HUES48 (cell line): Measurements from ENCODE around the gene RERE.

Experiments
- H3K27ac ChIP-seq: one replicate; pipeline ENCODE4 v1.7.0; 2013; ENCODE audit warnings: low read depth, low read length, inconsistent platforms
- H3K27me3 ChIP-seq: 2 replicates; pipeline ENCODE4 v1.6.1; 2013; ENCODE audit warnings: mild to moderate bottlenecking, low read length; ENCODE audit not compliant: control insufficient read depth, insufficient read depth
- H3K36me3 ChIP-seq: 2 replicates; pipeline ENCODE4 v1.6.1; 2013; ENCODE audit warnings: low read length; ENCODE audit not compliant: control insufficient read depth, insufficient read depth
- H3K4me1 ChIP-seq: 2 replicates; pipeline ENCODE4 v1.6.1; 2013; ENCODE audit warnings: mild to moderate bottlenecking, low read length; ENCODE audit not compliant: control insufficient read depth, insufficient read depth
- H3K4me3 ChIP-seq: 2 replicates; pipeline ENCODE4 v1.5.1; 2013; ENCODE audit warnings: mild to moderate bottlenecking, low read depth, low read length
- H3K9ac ChIP-seq: 2 replicates; pipeline ENCODE4 v1.6.1; 2013; ENCODE audit warnings: mild to moderate bottlenecking, low read depth, low read length, moderate library complexity
- H3K9me3 ChIP-seq: 2 replicates; pipeline ENCODE4 v1.6.1; 2013; ENCODE audit warnings: low read length; ENCODE audit not compliant: control insufficient read depth, insufficient read depth

Gene RERE

DNA sequence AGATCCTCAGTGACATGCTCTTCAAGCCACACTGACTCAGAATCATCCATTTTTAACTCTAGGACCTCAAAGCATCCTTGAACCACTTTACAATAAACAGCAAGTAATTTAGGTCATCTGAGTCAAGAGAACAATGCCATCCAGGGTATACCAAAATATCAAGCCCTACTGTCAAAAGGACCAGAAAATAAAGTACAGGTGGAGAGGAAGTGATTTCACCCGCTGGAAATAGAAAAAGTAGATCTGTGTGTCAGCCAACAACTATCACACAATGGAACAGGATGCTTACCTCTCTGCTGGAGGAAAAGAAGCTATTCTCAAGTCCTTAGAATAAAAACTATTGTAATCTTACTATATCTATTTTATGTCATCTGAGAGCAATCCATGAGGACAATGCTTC is 37.0 kb downstream of the RERE start:
- no peak overlapping the region for H3K27ac ChIP-seq
- H3K36me3 ChIP-seq: no peaks in the 10 kb centered on the region
- no peak overlapping the region for H3K4me3 ChIP-seq

DNA sequence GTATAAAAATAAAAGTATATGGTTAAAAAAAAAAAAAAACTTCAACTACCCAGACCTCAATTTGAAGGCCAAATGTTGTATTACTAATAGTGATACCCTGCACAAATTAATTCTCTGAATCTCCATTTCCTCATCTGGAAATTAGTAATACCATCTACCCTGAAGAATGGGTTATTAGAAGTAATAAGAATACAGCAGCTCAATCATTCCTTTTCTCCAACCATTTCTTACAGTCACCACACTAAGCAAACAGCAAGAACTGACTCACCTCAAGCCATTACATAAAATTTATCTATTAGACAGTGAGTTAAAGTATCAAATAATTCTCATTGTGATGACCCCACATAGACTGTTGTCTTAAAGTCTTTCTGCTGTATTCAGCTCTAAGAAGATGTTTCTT is 39.6 kb downstream of the RERE start:
- H3K27me3 ChIP-seq: no peaks in the 10 kb centered on the region
- peaks cover 7% of the 10 kb centered on the region; the same call in 1 of the 2 replicates for H3K4me1 ChIP-seq
- H3K9ac ChIP-seq: no peak overlapping the region
- H3K27ac ChIP-seq: no peak overlapping the region
- no peak overlapping the region for H3K4me3 ChIP-seq
- no peaks in the 10 kb centered on the region for H3K9me3 ChIP-seq
- no peaks in the 10 kb centered on the region for H3K36me3 ChIP-seq

More for the DNA sequence above, 37.0 kb downstream of the RERE start:
- Histone ChIP-seq H3K27me3 (no peaks in the 10 kb centered on the region), H3K9ac (no peak overlapping the region), H3K9me3 (no peaks in the 10 kb centered on the region), H3K4me1 (peaks cover 21% of the 10 kb centered on the region; the same call in 1 of the 2 replicates)

DNA sequence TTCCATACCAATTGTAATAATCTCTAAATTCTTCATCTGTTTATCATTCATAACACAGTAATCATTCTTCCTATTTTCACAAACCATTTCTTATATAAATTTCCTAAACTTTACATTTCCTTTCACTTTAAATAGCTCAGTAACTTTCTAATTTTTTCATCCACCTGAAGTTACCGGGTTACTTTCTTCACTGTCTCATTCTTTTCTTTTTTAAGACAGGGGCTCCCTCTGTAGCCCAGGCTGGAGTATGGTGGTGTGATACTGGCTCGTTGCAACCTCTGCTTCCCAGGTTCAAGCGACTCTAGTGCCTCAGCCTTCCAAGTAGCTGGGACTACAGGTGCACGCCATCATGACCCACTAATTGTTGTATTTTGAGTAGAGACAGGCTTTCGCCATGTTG is 41.3 kb downstream of the RERE start:
- no peaks in the 10 kb centered on the region for H3K36me3 ChIP-seq
- H3K9me3 ChIP-seq: no peaks in the 10 kb centered on the region
- H3K27ac ChIP-seq: no peak overlapping the region
- no peaks in the 10 kb centered on the region for H3K27me3 ChIP-seq
- no peak overlapping the region for H3K9ac ChIP-seq
- H3K4me3 ChIP-seq: no peak overlapping the region
- no peaks in the 10 kb centered on the region for H3K4me1 ChIP-seq

DNA sequence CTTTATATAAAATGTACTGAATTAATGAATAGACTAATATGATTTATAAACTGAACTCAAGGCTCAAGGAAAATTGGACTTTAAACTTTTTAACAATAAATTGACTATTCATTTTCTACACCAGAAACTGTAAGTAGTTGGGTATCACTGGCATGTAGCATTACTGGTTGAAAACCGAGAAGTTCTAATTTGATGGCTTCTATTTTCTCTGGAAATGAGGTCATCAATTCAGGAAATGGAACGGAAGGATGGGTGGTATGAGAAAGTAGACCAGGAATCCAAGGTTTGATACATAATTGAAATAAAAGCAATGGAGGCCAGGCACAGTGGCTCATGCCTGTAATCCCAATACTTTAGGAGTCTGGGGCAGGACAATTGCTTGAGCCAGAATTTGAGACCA is 50.4 kb downstream of the RERE start:
- no peaks in the 10 kb centered on the region for H3K36me3 ChIP-seq
- H3K4me1 ChIP-seq: peaks cover 13% of the 10 kb centered on the region
- H3K27ac ChIP-seq: no peak overlapping the region
- no peak overlapping the region for H3K4me3 ChIP-seq
- no peaks in the 10 kb centered on the region for H3K9me3 ChIP-seq
- no peak overlapping the region for H3K9ac ChIP-seq
- H3K27me3 ChIP-seq: no peaks in the 10 kb centered on the region

DNA sequence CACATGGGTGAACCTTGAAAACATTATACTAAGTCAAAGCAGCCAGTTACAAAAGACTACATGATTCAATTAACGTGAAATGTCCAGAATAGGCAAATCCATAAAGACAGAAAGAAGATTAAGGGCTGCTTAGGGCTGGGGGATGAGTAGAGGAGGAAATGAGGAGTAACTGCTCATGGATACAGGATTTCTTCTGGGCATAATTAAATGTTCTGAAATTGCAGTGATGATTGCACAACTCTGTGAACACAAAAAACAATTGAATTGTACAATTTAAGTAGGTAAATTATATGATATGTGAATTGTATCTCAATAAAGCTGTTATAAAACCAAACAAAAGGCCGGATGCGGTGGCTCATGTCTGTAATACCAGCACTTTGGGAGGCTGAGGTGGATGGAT is 52.2 kb downstream of the RERE start:
- no peaks in the 10 kb centered on the region for H3K36me3 ChIP-seq
- H3K4me3 ChIP-seq: no peak overlapping the region
- H3K9me3 ChIP-seq: no peaks in the 10 kb centered on the region
- peaks cover 13% of the 10 kb centered on the region for H3K4me1 ChIP-seq
- H3K27ac ChIP-seq: peak overlapping the region; percentile 7
- H3K9ac ChIP-seq: no peak overlapping the region
- no peaks in the 10 kb centered on the region for H3K27me3 ChIP-seq

DNA sequence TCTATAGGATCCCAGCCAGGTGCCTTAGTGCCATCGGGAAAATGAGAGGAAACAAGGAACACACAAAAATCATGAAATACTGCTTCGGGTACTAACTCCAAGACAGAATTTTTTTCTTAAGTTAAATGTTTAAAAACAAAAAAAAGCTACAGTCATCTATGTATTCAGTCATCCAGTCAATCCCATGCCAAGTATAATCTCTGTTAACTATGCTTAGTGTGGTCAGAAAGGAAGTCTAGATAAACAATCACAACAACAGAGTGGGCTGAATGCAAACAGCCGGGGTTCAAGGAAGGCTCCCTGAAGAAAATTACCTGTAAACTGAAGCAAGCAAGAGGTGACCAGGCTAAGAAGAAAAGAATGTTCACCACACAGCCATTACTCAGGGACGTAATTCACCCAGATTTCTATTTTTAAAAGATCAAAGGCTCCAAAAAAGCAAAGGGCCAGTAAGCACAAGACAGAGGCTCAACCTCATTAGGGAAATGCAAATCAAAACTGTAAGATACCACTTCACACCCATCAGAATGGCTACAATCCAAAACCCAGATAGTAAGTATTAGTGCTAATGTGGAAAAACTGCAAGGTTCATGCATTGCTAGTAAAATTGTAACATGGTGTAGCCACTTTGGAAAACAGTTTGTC is 53.0 kb downstream of the RERE start:
- no peaks in the 10 kb centered on the region for H3K9me3 ChIP-seq
- H3K27ac ChIP-seq: peak overlapping the region; percentile 81
- H3K4me3 ChIP-seq: no peak overlapping the region
- no peaks in the 10 kb centered on the region for H3K36me3 ChIP-seq
- H3K9ac ChIP-seq: no peak overlapping the region
- peaks cover 13% of the 10 kb centered on the region for H3K4me1 ChIP-seq
- no peaks in the 10 kb centered on the region for H3K27me3 ChIP-seq

DNA sequence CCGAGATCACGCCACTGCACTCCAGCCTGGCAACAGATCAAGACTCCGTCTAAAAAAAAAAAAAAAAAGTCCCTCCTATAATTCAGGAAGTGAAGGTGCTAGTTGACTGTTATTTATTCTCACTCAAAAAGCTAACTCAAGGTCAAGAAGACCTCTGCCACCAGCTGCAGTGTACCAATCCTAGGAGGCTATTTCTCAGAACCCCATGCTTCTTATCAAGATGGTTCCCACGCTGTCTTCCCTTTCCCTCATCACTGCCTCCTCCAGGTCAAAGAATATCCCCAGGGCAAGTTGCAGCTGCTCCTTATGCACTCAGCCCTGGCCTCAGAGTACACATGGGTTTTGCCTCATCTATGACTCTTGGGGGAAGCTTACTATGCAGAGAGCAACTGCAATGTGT is 53.6 kb downstream of the RERE start:
- Histone ChIP-seq H3K9me3 (no peaks in the 10 kb centered on the region), H3K36me3 (no peaks in the 10 kb centered on the region), H3K27me3 (no peaks in the 10 kb centered on the region), H3K4me1 (peaks cover 13% of the 10 kb centered on the region), H3K4me3 (no peak overlapping the region), H3K27ac (peak overlapping the region; percentile 81), H3K9ac (no peak overlapping the region)

DNA sequence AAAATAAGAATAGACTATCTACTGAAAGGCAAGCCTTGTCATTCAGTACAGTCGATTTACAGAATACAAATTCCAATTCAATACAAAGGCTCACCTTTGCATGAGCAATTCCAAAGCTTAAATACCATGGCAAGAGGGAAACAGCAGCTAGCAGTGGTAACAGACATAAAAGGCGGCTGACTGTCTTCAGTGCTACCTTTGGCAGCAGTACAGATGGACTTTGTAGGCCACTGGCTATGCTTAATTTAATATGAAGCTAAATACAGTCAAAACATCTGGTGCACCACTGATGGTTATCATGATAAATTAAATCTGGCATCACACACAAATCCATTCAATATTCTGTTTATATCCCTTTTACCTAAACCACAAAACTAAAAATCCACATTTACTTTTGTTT is 62.4 kb downstream of the RERE start:
- Histone ChIP-seq H3K4me1 (peaks cover 28% of the 10 kb centered on the region), H3K27me3 (no peaks in the 10 kb centered on the region), H3K9me3 (no peaks in the 10 kb centered on the region), H3K9ac (0 out of 2 replicates have a peak overlapping the region, but pooled peaks have one; percentile 7), H3K36me3 (no peaks in the 10 kb centered on the region), H3K4me3 (no peak overlapping the region), H3K27ac (peak overlapping the region; percentile 16)

DNA sequence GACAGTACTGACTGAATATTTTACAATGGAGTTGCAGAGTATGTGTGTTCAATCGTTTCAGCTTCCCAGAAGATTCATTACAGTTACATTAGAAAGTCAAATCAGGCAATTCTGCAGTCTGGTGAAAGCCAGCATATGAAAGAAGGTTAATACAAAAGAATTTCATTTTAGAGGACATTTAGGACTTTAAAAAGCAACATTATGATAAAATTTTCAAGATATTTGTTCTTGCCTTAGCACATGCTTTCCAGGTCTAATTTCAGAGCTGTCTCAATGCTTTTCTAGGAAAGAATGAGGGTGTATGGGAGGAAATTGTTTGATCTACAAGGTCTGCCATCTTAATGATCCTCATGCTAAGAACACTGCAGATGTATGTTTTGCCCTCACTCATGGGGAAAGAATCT is 63.2 kb downstream of the RERE start:
- H3K27ac ChIP-seq: no peak overlapping the region
- H3K4me3 ChIP-seq: no peak overlapping the region
- H3K9me3 ChIP-seq: no peaks in the 10 kb centered on the region
- H3K27me3 ChIP-seq: no peaks in the 10 kb centered on the region
- no peak overlapping the region for H3K9ac ChIP-seq
- peaks cover 28% of the 10 kb centered on the region for H3K4me1 ChIP-seq
- H3K36me3 ChIP-seq: no peaks in the 10 kb centered on the region

DNA sequence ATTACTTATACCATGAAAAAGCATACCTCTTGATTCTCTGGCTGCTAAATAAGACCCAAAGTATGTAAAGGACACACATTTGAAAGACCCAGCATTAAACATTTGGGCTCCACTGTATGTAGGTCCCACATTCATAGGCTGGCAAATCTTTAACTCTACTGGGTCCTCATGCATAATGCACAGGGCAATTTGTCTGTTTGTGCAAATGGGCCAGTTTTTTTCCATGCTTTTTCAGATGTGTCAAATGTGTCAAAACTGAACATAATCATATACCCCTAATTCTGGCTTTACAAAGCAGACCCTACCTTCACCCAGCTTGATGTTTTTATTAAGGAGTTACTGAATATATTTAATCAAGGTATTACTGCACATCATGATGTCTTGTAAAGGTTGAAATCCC is 63.7 kb downstream of the RERE start:
- Histone ChIP-seq H3K4me1 (peaks cover 28% of the 10 kb centered on the region), H3K36me3 (no peaks in the 10 kb centered on the region), H3K27ac (no peak overlapping the region), H3K27me3 (no peaks in the 10 kb centered on the region), H3K4me3 (no peak overlapping the region), H3K9ac (no peak overlapping the region), H3K9me3 (no peaks in the 10 kb centered on the region)

DNA sequence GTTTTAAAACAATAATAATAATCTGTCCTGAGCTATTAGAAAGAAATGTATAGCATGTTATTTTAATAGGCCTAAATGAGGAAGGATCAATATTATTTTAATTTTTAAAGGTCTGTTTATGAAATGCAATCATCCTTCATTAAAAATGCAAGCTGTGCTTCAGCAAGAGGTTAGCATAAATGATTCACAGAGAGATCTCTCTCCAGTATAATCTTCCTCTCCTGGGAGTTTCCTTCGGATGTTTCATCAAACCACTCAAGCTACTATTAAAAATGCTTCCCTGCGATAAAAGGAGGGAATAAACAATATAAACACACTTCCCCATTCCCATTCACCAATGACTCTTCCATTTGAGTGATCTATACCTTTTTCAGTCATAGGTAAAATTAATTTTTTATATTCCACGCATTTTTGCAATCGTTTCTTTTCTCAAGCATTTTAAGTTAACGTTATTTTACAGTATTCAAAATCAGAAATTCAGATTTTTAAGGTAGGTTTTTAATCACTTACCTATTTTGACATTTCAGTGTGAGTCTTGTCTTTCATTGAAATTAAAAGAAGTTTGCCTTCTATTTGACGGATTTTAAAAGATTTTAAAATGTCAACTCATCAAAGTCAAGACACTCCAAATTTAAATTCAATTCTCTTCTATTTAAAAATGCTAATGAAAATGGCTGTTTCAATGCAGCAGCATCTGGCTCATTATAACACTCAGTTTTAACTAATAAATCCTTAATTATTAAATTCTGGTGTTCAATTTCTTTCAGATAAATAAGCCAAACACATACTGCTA is 64.3 kb downstream of the RERE start:
- Histone ChIP-seq H3K27me3 (no peaks in the 10 kb centered on the region), H3K9me3 (no peaks in the 10 kb centered on the region), H3K4me1 (peaks cover 28% of the 10 kb centered on the region), H3K36me3 (no peaks in the 10 kb centered on the region), H3K9ac (no peak overlapping the region), H3K27ac (no peak overlapping the region), H3K4me3 (no peak overlapping the region)
